ENCODE results near the gene ATP6V0D1. TPM values are rescaled to one million over a fixed set of nuclear protein-coding genes. Genes with fewer than 3 reads are reported as not detected.

The ATP6V0D1 gene
- 100 to 1,000 TPM in 3 of 4 donors, 10 to 100 TPM in 1; 98.8 to 158 (median 137) TPM for polyA plus RNA-seq
- long read RNA-seq, donor 1, result 0 reads
- long read RNA-seq, donor 2, transcript ATP6V0D1-201 (8 exons, 1,716 nt), result major isoform, 23 of 25 reads
- long read RNA-seq, donor 2, partial matches to known transcripts, result 0 of 25 reads
- long read RNA-seq, donor 2, other reads (novel, unspliced or antisense), result 0 of 25 reads
- long read RNA-seq, donor 3, transcript ATP6V0D1-201 (8 exons, 1,716 nt), result major isoform, 23 of 23 reads
- long read RNA-seq, donor 3, partial matches to known transcripts, result 0 of 23 reads
- long read RNA-seq, donor 3, other reads (novel, unspliced or antisense), result 0 of 23 reads
- long read RNA-seq, donor 4, result 0 reads
- long read RNA-seq, donor 5, transcript ATP6V0D1-201 (8 exons, 1,716 nt), result major isoform, 6 of 16 reads
- long read RNA-seq, donor 5, partial matches to known transcripts, result 10 of 16 reads
- long read RNA-seq, donor 5, other reads (novel, unspliced or antisense), result 0 of 16 reads
- long read RNA-seq, donor 6, transcript ATP6V0D1-201 (8 exons, 1,716 nt), result major isoform, 34 of 35 reads
- long read RNA-seq, donor 6, partial matches to known transcripts, result 0 of 35 reads
- long read RNA-seq, donor 6, other reads (novel, unspliced or antisense), result 0 of 35 reads
- long read RNA-seq, donor 7, transcript ATP6V0D1-201 (8 exons, 1,716 nt), result major isoform, 50 of 50 reads
- long read RNA-seq, donor 7, partial matches to known transcripts, result 0 of 50 reads
- long read RNA-seq, donor 7, other reads (novel, unspliced or antisense), result 0 of 50 reads
- long read RNA-seq, donor 8, result 0 reads
- long read RNA-seq, donor 9, transcript ATP6V0D1-201 (8 exons, 1,716 nt), result major isoform, 6 of 6 reads
- long read RNA-seq, donor 9, partial matches to known transcripts, result 0 of 6 reads
- long read RNA-seq, donor 9, other reads (novel, unspliced or antisense), result 0 of 6 reads
- long read RNA-seq, donor 10, transcript ATP6V0D1-201 (8 exons, 1,716 nt), result major isoform, 37 of 37 reads
- long read RNA-seq, donor 10, partial matches to known transcripts, result 0 of 37 reads
- long read RNA-seq, donor 10, other reads (novel, unspliced or antisense), result 0 of 37 reads

GRCh38 chr16:67480833-67481560 is at the start of gene ATP6V0D1:
TSS of gene ATP6V0D1 (minus strand) at chr16:67481157. CDS start at chr16:67481086, 71 bp downstream.
- H3K4me1 ChIP-seq (ENCODE audit: control insufficient read depth in 3 of 3, insufficient read depth in 2 of 3, low read depth in 1 of 3, low read length in 2 of 3), result peaks cover 0 to 10% (median 7%) of the 10 kb centered on the region in 3 donors
- H3K27me3 ChIP-seq (ENCODE audit: control insufficient read depth in 3 of 3, insufficient read depth in 3 of 3, low read length in 3 of 3), result no peaks in the 10 kb centered on the region
- FAIRE-seq, result no peak
- peak; percentile 98 to 100 for DNase-seq
- H3K36me3 ChIP-seq (ENCODE audit: control insufficient read depth in 3 of 3, insufficient read depth in 2 of 3, low read depth in 1 of 3, low read length in 3 of 3), result peaks cover 0 to 20% (median 0%) of the 10 kb centered on the region in 3 donors
- peak within 1 kb of the TSS; percentile 97 to 99 (median 97) for H3K27ac ChIP-seq (ENCODE audit: low read depth in 1 of 3, low read length in 2 of 3)
- 0% methylated on average over 56 to 57 of the region's 57 CpGs for WGBS, 3 donors
- H3K4me3 ChIP-seq (ENCODE audit: low read depth in 1 of 3, low read length in 3 of 3), result peak within 1 kb of the TSS; percentile 90 to 100 (median 97)
- no peaks in the 10 kb centered on the region for H3K9me3 ChIP-seq (ENCODE audit: control insufficient read depth in 2 of 2, insufficient read depth in 1 of 2, low read depth in 1 of 2, low read length in 1 of 2)

DNA sequence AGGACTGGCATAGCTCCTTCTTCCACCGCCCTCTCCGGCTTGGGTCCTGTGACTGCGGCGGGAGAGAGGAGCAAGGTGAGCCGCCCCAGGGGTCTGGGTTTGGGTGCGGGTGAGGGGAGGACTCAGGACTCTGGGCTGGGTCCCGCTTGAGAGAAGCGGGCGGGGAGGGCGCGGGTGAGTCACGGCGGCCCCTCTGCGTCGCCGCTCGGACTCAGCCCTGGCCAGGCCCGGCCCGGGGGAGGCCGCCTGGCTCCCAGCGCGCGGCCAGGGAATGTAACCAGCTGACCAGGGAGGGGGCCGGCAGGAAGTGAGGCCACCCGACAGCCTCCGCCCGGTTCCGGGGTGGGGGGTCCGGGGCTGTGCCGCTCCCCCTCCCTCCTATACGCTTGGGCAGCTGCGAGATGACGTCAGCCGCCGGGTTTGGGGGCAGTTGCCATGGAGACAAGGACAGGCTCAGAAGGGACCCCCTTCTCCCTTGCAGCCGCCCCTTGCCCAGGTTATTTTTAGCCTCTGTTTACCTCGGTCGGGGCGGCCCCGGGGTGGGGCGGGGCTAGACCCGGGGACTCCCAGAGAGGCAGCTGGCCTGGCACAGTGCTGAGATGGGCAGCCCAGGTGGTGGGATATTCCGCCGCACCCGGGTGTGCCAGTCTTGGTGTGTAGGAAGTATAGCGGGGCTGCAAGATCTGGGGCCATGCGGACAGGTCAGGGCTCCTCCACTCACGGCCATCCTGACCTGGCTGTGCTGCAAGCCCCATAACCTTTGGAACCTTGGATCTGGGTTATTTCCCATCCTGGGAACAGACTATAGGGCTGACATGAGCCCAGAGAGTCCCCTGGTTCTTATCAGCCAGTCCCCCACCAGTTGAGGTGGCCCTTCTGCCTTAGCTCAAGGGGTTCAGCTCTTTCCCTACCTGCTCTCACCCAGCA is 49.3 kb upstream of the ATP6V0D1 start:
- FAIRE-seq, result no peak
- Histone ChIP-seq H3K4me1 (ENCODE audit: control insufficient read depth in 3 of 3, insufficient read depth in 2 of 3, low read depth in 1 of 3, low read length in 2 of 3) (peaks cover 0 to 14% (median 2%) of the 10 kb centered on the region in 3 donors), H3K27me3 (ENCODE audit: control insufficient read depth in 3 of 3, insufficient read depth in 3 of 3, low read length in 3 of 3) (peaks cover 0 to 80% (median 4%) of the 10 kb centered on the region in 3 donors)

GRCh38 chr16:67529582-67530012 is 48.6 kb upstream of the ATP6V0D1 start:
- WGBS, 3 donors, result 10 to 17% (median 15%) methylated on average over 16 of the region's 16 CpGs
- no peak for FAIRE-seq
- H3K4me3 ChIP-seq (ENCODE audit: low read depth in 1 of 3, low read length in 3 of 3), result peak overlapping the region; percentile 42 to 57 (median 44)
- H3K27me3 ChIP-seq (ENCODE audit: control insufficient read depth in 3 of 3, insufficient read depth in 3 of 3, low read length in 3 of 3), result peaks cover 0 to 82% (median 4%) of the 10 kb centered on the region in 3 donors
- peaks cover 0 to 14% (median 2%) of the 10 kb centered on the region in 3 donors for H3K4me1 ChIP-seq (ENCODE audit: control insufficient read depth in 3 of 3, insufficient read depth in 2 of 3, low read depth in 1 of 3, low read length in 2 of 3)
- peak overlapping the region; percentile 39 to 87 (median 45) for H3K27ac ChIP-seq (ENCODE audit: low read depth in 1 of 3, low read length in 2 of 3)
- DNase-seq, result no peak
- H3K9me3 ChIP-seq (ENCODE audit: control insufficient read depth in 2 of 2, insufficient read depth in 1 of 2, low read depth in 1 of 2, low read length in 1 of 2), result no peaks in the 10 kb centered on the region
- H3K36me3 ChIP-seq (ENCODE audit: control insufficient read depth in 3 of 3, insufficient read depth in 2 of 3, low read depth in 1 of 3, low read length in 3 of 3), result no peaks in the 10 kb centered on the region

More for the DNA sequence above, 49.3 kb upstream of the ATP6V0D1 start:
- DNase-seq, result peak in 1 of 2 donors; percentile 55
- Histone ChIP-seq H3K27ac (ENCODE audit: low read depth in 1 of 3, low read length in 2 of 3) (peak overlapping the region; percentile 39 to 87 (median 45)), H3K36me3 (ENCODE audit: control insufficient read depth in 3 of 3, insufficient read depth in 2 of 3, low read depth in 1 of 3, low read length in 3 of 3) (no peaks in the 10 kb centered on the region), H3K9me3 (ENCODE audit: control insufficient read depth in 2 of 2, insufficient read depth in 1 of 2, low read depth in 1 of 2, low read length in 1 of 2) (no peaks in the 10 kb centered on the region), H3K4me3 (ENCODE audit: low read depth in 1 of 3, low read length in 3 of 3) (peak overlapping the region; percentile 42 to 57 (median 44))
- 0 to 4% (median 3%) methylated on average over 40 to 48 of the region's 48 CpGs for WGBS, 3 donors

DNA sequence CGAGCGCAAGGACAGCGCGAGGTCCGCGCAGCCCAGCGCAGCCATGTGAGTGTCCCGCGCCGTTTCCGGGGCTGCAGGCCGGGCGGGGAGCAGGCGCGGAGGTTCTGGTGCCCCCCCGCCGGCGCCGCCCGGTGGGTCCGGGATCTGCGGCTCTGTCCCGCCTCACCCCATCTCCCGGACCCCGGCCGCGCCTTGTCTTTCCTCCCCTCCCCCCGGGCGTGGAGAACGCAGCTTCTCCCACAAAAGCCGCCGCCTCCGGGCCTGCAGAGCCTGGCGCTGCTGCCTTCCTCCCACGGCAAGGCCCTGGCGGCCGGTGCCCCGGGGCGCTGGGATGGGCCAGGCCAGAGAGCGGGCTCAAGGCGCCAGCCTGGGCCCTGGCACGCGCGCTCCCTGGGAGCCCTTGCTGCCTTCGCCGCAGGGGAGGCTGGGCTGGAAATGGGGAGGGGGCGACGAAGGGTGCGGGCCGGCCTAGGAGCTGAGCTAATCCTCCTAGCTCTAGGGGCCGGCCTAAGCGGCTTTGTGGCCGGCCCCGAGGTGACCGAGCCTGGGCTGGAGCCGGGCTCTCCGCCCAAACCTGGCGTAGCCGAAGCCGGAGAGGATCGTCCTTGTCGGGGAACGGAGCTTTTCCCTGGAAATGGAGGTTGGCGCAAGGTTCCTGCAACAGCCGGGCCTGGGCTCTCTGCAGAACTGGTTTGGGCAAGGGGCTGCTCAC is 48.1 kb upstream of the ATP6V0D1 start:
- WGBS, 3 donors, result 1 to 4% (median 1%) methylated on average over 49 to 65 of the region's 65 CpGs
- H3K27me3 ChIP-seq (ENCODE audit: control insufficient read depth in 3 of 3, insufficient read depth in 3 of 3, low read length in 3 of 3), result peaks cover 0 to 86% (median 4%) of the 10 kb centered on the region in 3 donors
- no peak for FAIRE-seq

GRCh38 chr16:67528222-67528869 is 47.4 kb upstream of the ATP6V0D1 start, which contains the start of gene RIPOR1:
TSS of gene RIPOR1 (plus strand) at chr16:67528829. CDS start at chr16:67538447, 9,618 bp downstream.
- Histone ChIP-seq H3K27me3 (ENCODE audit: control insufficient read depth in 3 of 3, insufficient read depth in 3 of 3, low read length in 3 of 3) (peaks cover 0 to 87% (median 4%) of the 10 kb centered on the region in 3 donors), H3K36me3 (ENCODE audit: control insufficient read depth in 3 of 3, insufficient read depth in 2 of 3, low read depth in 1 of 3, low read length in 3 of 3) (no peaks in the 10 kb centered on the region), H3K4me1 (ENCODE audit: control insufficient read depth in 3 of 3, insufficient read depth in 2 of 3, low read depth in 1 of 3, low read length in 2 of 3) (peaks cover 0 to 14% (median 2%) of the 10 kb centered on the region in 3 donors), H3K9me3 (ENCODE audit: control insufficient read depth in 2 of 2, insufficient read depth in 1 of 2, low read depth in 1 of 2, low read length in 1 of 2) (no peaks in the 10 kb centered on the region), H3K27ac (ENCODE audit: low read depth in 1 of 3, low read length in 2 of 3) (peak within 1 kb of the TSS; percentile 39 to 87 (median 45)), H3K4me3 (ENCODE audit: low read depth in 1 of 3, low read length in 3 of 3) (peak within 1 kb of the TSS; percentile 42 to 57 (median 44))
- WGBS, 3 donors, result 16 to 30% (median 21%) methylated on average over 18 to 45 of the region's 45 CpGs
- FAIRE-seq (no peak), DNase-seq (peak in 1 of 2 donors; percentile 32)

More for the DNA sequence above, 48.1 kb upstream of the ATP6V0D1 start:
- H3K27ac ChIP-seq (ENCODE audit: low read depth in 1 of 3, low read length in 2 of 3), result peak overlapping the region in 2 of 3 donors; percentile 45 to 87
- DNase-seq, result peak in 1 of 2 donors; percentile 60
- H3K4me3 ChIP-seq (ENCODE audit: low read depth in 1 of 3, low read length in 3 of 3), result peak overlapping the region; percentile 42 to 57 (median 44)
- H3K36me3 ChIP-seq (ENCODE audit: control insufficient read depth in 3 of 3, insufficient read depth in 2 of 3, low read depth in 1 of 3, low read length in 3 of 3), result no peaks in the 10 kb centered on the region
- H3K4me1 ChIP-seq (ENCODE audit: control insufficient read depth in 3 of 3, insufficient read depth in 2 of 3, low read depth in 1 of 3, low read length in 2 of 3), result peaks cover 0 to 14% (median 2%) of the 10 kb centered on the region in 3 donors
- no peaks in the 10 kb centered on the region for H3K9me3 ChIP-seq (ENCODE audit: control insufficient read depth in 2 of 2, insufficient read depth in 1 of 2, low read depth in 1 of 2, low read length in 1 of 2)

- Histone ChIP-seq H3K9me3 (ENCODE audit: control insufficient read depth in 2 of 2, insufficient read depth in 1 of 2, low read depth in 1 of 2, low read length in 1 of 2) (no peaks in the 10 kb centered on the region), H3K27ac (ENCODE audit: low read depth in 1 of 3, low read length in 2 of 3) (no peak overlapping the region), H3K36me3 (ENCODE audit: control insufficient read depth in 3 of 3, insufficient read depth in 2 of 3, low read depth in 1 of 3, low read length in 3 of 3) (no peaks in the 10 kb centered on the region), H3K4me1 (ENCODE audit: control insufficient read depth in 3 of 3, insufficient read depth in 2 of 3, low read depth in 1 of 3, low read length in 2 of 3) (peaks cover 0 to 16% (median 2%) of the 10 kb centered on the region in 3 donors), H3K4me3 (ENCODE audit: low read depth in 1 of 3, low read length in 3 of 3) (no peak overlapping the region), H3K27me3 (ENCODE audit: control insufficient read depth in 3 of 3, insufficient read depth in 3 of 3, low read length in 3 of 3) (peaks cover 0 to 66% (median 4%) of the 10 kb centered on the region in 3 donors)
- WGBS, 3 donors, result 52 to 76% (median 64%) methylated on average over 3 of the region's 3 CpGs
- no peak for DNase-seq
- FAIRE-seq, result no peak
Observed at GRCh38 chr16:67526149-67526791, 45.3 kb upstream of the ATP6V0D1 start.

Data from small intestine (tissue), 16 donors.